GM18909 (cell line): ENCODE results near the gene LIPH.
"Not testable (repeated sequence)": the region's sequence is repeated elsewhere in the genome, so short reads cannot be mapped to it uniquely, and the experiment has no call there.

ENCODE experiments used
- ATAC-seq: cut with Tn5 transposase; IDR thresholded peaks from one replicate; pipeline ENCODE4 v1.9.1; 2021; ENCODE audit warnings: mild to moderate bottlenecking; ENCODE audit not compliant: unreplicated experiment, poor library complexity

LIPH gene

DNA sequence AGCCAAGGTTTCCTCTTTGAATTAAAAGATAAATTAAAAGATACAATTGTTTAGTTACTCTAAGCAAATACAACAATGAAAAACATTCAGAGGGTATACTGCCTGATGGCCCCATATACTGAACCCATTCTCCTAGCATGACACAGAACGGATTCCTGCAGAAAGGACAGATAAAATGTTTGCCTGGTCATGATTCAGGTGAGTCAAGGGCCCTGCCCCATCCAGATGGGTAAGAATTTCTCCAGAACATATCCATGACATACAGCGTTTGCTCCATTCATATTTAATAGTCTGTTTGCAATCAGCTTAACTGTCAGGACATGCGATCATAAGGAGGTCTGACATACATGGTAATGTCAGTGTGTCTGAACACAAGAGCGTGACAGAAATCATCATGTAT lies 62.1 kb downstream of the LIPH start:
- no peak for ATAC-seq

DNA sequence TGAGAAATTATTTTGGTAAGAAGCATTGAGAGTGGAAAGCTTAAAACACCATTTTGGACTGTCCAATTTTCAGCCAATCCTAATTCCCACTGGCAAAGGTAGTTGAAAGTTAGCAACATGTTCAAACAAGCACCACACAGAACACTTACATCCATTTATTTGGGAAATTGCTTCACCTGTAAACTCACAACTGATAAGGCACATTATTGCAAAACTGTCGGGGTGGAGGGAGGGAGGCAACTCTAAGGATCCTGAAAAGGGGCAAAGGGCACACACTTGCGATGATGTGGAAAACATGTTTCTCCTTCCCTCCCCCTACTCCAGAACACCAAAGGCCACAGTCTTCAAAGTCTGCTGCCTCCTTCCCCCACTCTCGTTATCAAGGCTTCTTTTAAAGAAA lies 62.9 kb downstream of the LIPH start:
- no peak for ATAC-seq

DNA sequence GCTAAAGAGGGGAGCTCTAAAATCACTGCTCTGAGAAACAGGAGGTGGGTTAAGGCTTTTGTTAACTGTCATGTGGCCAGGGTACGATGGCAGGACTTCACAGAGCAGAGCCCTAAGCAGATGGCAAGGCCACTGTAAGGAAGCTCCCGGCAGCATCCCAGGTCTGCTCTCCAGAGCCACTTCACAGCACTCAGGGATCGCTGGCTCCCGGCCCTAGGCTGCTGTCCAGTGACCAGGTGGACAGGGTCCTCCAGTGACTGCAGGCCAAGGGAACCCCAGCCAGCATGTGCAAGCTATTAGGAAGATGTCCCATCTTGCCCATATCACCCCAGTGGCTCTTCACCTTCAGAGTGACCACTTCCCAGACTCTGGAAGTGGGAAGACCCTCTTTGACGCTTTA lies 63.9 kb downstream of the LIPH start:
- ATAC-seq: no peak

DNA sequence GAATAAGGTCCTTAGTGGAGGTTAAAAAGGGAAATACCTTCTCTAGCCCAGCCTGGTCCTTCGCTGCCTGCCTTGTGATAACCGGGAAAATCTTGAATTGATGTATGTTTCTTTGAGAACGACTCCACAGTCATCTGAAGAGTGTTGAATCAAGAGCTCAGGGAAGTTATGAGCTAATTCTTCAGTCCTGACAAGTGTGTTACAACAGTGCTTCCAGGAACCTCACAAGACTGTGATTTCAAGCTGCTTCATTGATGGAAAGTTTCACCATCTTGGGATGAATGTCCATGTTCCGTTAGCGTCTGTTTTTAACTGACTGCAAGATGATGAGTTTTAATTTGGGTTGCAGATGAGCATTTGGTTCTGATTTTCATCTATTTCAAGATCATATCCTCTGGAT lies 66.0 kb downstream of the LIPH start:
- no peak for ATAC-seq

DNA sequence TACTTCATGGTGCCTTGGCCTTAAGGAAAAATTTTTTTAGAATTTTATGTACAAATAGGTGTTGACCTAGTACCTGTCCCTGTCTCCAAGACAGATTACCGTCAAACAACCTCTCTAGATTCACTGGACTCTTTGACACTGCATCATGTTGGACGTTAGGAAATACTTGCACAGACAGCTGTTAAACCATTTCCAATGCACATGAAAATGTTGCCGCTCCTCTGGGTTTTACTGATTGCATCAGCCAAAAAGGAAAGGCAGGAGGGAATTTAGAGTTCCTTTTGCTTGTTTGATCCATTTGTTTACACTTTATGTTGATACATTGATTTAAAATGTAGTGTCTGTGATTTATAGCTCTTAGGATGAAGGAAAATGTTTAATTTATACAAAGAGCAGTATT lies 68.1 kb downstream of the LIPH start:
- no peak for ATAC-seq

DNA sequence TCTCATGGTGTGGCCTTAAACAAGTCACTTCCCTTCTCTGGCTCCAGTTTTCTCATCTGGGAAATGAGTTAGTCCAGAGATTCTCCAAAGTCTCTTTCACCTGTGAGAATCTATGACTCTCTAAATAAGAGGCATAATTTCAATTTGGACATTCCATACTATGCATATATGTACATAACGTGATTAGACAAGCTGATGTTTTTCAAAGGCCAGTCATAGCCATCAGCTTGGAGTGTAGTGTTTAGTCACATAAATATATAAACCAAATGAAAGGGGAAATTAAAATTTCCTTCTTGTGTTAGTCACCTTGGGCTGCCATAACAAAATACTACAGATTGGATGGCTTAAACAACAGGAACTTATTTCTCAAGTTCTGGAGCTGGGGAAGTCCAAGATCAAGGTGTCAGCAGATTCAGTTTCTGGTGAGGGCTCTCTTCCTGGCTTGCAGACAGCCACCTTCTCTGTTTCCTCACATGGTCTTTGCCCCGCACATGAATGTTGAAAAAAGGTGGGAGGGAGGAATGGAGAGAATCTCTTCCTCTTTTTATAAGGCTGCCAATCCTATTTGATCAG lies 72.9 kb downstream of the LIPH start:
- ATAC-seq: no peak

DNA sequence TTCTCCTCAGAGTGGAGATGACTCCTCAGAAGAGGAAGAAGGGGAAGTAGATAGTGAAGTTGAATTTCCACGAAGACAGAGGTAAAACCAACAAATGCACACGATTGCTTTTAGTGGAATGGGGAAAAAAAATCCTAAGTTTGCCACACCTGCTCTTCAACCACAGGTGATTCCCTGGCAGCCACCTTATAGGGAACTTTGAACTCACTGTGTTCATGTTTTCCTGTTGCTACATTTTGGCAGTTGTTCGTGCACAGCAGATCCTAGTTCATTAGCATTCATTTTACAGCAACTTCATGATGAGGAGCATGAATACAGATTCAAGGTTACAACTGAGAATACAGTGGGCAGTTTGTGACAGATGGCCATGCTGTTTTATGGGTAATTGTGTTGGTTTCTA lies 75.1 kb downstream of the LIPH start:
- ATAC-seq: no peak

DNA sequence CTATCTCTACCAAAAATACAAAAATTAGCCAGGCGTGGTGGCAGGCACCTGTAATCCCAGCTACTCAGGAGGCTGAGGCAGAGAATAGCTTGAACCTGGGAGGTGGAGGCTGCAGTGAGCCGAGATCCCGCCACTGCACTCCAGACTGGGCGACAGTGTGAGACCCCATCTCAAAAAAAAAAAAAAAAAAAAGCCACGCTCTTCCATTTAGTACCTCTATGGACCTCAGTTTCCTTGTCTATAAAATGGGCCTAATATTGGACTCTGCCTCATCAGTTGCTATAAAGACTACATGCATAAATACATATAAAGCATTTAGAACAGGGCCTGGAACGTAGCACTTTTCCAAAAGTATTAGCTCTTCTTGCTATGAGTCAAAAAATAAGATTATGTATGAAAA lies 77.5 kb downstream of the LIPH start:
- ATAC-seq: not testable (repeated sequence)

DNA sequence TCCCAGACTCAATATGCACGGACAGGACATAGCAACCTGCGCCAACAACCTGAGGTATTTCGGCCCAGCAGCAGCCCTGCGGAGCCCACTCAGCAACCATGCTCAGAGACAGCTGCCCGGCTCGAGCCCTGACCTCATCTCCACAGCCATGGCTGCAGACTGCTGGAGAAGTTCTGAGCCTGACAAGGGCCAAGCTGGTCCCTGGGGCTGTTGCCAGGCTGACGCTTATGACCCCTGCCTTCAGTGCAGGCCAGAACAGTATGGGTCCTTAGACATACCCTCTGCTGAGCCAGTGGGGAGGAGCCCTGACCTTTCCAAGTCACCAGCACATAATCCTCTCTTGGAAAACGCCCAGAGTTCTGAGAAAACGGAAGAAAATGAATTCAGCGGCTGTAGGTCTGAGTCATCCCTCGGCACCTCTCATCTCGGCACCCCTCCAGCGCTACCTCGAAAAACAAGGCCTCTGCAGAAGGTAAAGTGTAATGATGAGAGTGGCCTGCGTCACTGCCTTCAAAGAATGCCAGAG lies 79.0 kb downstream of the LIPH start:
- ATAC-seq: no peak

DNA sequence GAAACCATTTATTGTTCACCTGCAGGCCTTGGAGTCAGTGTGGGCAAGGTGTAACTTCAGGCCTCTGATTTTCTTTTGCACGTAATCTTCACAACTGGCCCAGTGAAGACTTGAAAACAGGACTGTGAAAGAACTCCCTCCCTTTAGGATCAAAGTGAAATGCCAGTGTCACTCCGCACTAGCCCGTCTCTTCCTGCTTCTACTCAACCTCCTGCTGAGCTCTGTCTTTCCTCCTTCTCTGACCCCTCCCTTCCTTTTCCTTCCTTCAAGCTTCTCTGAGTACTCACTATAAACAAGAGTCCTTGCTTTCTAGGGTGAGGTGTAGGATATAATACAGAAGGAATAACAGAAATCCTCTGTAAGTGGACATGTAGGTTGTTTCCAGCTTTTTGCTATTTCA lies 82.1 kb downstream of the LIPH start:
- ATAC-seq: no peak

DNA sequence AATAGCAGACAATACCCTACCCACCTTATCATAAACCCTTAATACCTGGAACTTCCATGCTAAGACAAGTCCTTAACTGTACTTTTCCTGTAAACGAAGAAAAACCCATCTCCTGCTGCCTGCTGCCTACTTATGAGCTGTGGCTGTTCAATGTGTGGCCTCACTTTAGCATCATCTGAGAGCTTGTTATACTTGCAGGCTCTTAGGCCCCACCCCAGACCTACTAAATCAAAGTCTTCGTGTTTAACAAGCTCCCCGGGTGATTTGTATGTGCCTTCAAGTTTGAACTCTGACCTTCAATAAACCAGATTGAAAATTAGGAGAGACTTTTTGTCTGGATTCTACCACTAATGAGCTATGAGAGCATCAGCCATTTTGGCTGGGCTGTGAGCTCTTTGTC lies 82.8 kb downstream of the LIPH start:
- ATAC-seq: no peak

DNA sequence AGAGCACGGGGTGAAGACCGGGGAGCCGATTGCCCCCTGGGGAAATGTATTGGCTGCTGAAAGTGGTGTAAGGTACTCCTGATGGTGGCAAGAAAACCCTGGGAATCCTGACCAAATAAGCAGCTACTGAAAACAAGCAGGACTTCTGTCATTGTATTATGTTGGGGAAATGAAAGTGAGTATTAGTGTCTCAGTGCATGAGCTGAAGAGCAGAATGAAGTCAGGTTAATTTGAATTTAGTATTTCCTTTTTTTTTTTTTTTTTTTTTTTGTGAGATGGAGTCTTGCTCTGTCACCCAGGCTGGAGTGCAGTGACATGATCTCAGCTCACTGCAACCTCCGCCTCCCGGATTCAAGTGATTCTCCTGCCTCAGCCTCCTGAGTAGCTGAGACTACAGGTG lies 86.3 kb downstream of the LIPH start:
- not testable (repeated sequence) for ATAC-seq

DNA sequence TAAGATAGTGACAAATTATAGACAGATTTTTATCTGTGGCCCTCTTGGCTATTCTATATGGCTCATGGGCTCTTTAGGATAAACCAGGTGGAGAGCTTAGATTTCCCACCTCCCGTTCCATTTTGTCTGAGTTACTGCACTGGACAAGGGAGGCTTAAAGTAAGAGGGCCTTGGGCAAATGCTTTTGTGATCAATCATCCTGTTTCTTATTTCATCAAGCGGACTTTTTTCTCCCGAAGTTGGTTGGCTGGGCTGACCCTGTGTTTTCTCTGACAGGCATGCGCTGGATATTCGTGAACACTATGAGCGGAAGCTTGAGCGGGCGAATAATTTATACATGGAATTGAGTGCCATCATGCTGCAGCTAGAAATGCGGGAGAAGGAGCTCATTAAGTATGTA lies 86.9 kb downstream of the LIPH start:
- ATAC-seq: no peak

DNA sequence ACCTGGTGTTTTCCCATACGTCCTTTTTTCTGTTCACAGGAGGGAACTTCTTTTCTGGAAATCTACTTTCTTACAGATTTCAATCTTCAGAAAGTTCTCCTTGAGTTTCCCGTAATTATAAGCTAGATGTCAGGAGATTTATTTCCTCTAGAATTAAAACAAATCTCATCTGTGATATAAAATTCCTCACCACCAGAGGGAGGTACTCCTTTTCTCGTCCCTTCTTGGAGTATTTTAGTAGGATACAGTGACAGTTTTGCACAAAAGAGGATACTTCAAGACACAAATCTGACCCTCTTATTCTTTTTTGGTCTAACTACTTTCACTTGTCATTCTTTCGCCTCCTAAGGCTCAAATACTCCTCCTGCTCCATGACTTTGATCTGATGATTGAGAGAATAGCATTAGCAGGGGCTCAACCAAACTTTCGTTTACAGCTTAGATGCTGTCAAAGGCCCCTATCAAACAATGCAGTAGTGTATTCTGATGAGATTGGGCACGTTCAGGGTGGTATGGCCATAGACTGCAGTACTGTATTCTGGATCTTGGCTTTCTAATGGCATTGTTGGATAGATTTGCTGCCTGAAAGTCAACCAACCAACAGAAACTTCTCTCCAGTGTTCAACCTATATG lies 91.6 kb downstream of the LIPH start:
- no peak for ATAC-seq

DNA sequence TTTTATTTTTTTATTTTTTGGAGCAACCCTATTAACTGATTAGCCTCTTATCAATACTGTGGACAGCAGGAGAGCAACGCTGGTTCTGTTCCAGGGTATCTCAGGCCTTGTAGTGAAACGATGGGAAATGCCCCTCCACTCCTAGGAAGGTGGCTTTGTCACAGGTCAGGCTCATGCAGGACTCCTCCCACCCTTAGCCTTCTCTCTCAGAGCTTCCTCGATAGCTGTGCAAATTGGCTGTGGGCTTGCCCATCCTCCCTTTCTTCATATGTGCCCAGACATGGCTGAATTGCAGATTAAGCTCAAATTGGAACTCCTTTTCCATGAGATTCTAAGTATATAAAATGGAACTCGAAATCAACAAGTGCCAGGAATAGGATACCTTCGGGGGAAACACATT lies 92.1 kb downstream of the LIPH start:
- no peak for ATAC-seq

DNA sequence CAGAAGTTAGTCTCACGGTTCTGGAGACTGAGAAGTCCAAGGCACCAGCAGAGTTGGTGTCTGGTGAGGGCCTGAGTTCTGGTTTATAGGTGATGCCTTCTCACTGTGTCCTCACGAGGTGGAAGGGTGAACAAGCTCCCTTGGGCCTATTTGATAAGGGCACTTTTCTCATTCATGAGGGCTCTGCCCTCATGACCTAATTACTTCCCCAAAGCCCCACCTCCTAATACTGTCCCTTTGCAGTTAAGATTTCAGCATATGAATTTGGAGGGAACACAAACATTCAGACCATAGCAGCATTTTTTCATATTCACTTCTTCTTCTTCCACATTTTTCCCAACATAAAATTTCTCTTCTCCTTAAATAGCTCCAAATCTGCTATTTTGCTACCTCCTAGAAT lies 95.0 kb downstream of the LIPH start:
- no peak for ATAC-seq
